ENCODE results near the gene CHST3.

- TF ChIP-seq CTCF (IDR thresholded peaks at IDR 0.05; ENCODE audit: insufficient read depth, low read length, poor library complexity, severe bottlenecking) (no peak), EZH2phosphoT487 (conservative IDR thresholded peaks at IDR 0.05; ENCODE audit: low read length) (no peak)
Observed at GRCh38 chr10:71970331-71970730, 6.1 kb downstream of the CHST3 start.
